OCI-LY3 (cell line): Measurements from ENCODE around the gene EPHA1.

Source experiments
- CTCF ChIP-seq: fragments of 200-600, 300-600 bp; sonication (generic); IDR thresholded peaks from 2 replicates; pipeline ENCODE4 v1.5.1; 2014; ENCODE audit warnings: antibody characterized with exemption, low read length, low read depth
- EZH2phosphoT487 ChIP-seq: fragments of 200-600 bp; shearing (Covaris generic); IDR thresholded peaks from 2 replicates; pipeline ENCODE4 v1.6.1; 2018; ENCODE audit warnings: antibody characterized with exemption, mixed run types, low read depth

- TF ChIP-seq EZH2phosphoT487 (no peak), CTCF (no peak)
These were observed 60.7 kb downstream of the EPHA1 start for GRCh38 chr7:143347950-143348349.
